ENCODE results near the gene MCC.

The MCC gene

DNA sequence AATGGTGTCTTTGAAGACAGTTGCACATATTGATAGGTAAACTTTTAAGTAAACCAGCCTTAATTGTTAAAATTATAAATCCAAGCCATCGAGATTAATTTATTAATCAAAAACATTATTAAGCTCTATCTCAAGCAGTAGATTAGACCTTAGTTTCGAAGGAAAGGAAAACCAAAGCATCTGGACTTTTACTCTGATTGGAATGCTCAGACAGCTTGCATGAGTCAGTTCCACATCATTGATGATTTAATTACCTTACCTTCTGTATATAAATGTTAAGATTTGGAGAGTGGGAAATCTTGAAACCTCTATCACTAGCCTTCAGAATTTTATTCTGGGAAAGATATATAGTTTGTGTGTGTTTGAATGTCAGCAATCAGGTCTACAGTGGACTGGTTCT, 487.8 kb downstream of the MCC start:
- DNase-seq, result no peak

DNA sequence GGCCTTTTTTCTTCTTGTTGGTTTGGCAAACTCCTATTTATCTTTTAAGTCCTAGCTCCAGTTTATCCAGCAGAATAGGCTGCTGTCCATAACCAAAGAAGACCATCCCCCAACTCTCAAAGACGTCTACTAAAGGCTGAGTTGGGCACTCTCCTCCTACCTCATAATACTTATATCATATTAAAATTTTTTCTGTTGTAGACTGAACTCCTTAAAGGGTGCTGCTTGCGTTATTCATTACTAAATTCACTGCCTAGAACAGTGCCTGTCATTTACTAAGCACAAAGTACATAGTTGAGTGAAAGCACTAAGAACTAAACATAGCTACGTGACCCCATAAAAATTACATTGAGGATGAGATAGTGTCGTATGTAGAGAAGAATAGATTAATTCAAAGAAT, 490.0 kb downstream of the MCC start:
- no peak for DNase-seq

DNA sequence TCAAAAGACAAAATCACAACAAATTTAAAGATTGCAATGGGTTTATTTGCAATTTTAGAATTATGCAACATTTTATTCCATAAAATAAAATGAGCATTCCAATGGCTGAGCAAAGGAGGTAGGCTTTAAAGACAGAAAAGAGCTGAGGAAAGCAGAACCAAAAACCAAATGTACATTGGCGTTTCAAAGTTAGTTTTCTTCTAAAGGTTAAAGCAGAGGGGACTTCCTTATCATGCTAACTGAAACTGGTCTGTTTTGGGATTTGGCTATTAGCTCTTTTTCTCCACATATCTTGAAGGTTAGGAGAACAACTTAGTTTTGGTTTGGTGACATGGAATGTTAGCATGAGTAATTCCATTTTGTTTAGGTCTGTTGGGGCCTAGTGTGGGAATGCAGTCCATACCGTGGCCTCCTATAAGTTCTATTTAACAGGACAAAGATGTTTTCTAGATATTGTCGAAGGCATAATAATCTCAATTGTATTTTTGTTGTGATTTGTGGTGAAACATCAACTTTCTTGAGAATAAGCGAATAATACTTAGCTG, 491.4 kb downstream of the MCC start:
- no peak for DNase-seq

DNA sequence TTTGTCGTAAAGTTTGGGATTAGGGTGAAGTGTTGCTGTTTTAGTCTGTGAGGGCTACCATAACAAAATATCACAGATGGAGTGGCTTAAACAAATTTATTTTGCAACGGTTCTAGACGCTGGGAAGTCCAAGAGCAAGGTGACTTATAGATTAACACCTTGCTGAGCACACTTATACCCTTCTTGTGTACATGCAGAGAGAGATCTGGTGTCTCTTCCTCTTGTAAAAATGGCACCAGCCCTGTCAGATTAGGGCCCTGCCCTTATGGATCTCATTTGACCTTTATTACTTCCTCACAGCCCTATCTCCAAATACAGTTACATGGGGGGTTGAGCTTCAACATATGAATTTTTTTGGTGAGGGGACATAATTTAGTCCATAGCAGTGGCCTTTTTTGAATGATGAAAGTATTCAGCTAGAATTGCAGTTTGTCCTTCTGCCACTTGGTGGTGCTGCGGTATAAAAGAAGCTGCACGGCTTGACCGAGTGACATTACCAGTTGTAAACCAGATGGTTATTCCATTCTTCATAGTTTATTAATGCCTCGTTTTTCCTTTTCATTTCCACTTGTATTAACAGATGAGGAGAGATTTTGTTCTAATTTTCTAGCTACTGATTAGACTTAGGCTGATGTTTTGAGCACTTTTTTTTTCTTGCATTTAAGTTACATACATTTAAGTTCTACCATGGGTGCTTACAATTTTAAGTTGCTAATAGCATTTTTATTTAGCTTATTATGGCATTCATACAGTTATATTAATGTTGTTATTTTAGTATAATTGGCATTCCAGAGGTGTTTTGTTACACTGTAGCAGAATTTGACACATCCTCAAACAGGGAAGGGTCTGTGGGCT, 492.3 kb downstream of the MCC start:
- DNase-seq, result peak; percentile 36

DNA sequence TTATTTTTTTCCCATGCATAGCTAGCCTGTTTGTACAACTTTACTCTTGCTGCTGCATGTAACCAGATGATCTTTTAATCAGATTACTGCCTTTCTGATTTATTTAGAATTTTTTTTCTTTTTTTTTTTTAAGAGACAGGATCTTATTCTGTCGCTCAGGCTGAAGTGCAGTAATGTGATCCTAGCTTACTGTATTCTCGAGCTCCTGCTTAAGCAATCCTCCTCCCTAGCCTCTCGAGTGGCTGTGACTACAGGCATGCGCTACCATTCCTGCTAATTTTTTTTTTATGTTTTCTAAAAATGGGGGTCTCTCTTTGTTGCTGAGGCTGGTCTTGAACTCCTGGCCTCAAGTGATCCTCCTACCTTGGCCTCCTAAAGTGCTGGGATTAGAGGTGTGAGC, 502.0 kb downstream of the MCC start:
- no peak for DNase-seq

DNA sequence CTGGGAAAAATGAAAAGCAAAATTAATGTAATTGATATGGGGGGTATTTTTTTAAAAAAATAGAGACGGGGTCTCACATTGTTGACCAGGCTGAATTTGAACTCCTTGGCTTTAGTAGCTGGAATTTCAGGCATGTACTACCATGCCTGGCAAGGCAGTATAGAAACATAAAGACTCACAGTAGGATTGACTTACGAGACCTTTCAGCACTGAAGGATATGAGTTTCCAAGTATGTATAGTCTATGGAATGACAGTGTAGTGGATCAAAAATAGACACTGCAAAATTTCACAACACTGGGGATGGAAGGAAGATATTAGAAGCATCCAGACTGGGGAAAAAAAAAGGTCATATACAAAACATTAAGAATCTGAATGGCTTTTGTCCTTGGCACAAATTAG, 504.9 kb downstream of the MCC start:
- DNase-seq, result no peak

DNA sequence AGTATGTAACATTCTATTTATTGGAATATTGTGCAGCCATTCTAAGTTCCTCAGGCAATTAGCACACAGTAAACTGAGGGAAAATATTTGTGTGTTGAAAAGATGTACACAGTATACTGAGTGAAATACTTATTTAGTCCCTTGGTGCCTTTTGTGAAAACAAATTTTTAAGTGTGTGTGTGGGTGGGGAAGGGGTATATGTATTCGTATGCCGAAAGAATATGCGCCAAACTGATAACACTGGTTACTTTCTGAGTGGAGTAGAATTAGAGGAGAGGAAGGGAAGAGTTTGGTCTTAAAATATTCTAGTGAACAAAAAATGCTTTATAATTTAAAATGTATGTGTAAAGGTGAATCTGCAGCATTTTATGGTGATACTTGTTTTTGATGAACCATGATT, 508.5 kb downstream of the MCC start:
- no peak for DNase-seq

DNA sequence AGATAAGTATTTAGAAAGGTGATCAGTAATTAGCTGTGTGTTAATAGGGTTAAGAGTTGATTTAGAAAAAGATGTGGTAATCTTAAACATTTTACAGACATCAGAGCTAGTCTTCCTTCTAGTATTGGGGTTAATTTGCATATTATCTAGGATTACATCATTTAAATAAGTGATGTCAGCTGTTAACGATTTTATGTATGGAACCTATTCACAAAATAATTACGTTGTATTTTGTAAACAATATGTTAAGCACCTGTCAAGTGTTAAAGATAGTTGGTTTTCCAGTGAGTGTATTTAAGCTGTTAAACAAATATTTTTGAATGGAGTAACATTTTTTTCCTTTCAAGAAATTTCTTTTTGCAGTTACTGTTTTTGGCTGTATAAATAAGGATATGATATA, 509.4 kb downstream of the MCC start:
- DNase-seq, result no peak

DNA sequence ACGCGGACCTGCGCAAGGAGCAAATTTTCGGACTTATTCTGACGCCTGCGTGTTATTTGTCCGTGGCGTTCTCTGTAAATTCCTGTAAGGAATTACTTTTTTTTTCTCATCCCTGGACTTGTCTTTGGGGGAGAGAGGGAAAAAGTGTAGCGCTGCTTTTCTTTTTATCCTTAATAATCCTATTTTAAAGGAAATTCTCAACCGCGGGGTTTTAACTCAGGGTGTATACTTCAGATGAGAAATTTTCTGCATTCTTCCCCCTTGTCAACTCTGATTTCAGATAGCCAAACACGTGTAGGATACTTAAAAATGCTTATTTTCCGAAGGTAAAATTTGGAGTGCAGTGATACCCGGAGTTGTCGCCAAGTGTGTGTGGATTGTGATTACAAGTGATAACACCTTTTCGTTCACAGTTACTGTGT, 510.8 kb downstream of the MCC start:
- no peak for DNase-seq

DNA sequence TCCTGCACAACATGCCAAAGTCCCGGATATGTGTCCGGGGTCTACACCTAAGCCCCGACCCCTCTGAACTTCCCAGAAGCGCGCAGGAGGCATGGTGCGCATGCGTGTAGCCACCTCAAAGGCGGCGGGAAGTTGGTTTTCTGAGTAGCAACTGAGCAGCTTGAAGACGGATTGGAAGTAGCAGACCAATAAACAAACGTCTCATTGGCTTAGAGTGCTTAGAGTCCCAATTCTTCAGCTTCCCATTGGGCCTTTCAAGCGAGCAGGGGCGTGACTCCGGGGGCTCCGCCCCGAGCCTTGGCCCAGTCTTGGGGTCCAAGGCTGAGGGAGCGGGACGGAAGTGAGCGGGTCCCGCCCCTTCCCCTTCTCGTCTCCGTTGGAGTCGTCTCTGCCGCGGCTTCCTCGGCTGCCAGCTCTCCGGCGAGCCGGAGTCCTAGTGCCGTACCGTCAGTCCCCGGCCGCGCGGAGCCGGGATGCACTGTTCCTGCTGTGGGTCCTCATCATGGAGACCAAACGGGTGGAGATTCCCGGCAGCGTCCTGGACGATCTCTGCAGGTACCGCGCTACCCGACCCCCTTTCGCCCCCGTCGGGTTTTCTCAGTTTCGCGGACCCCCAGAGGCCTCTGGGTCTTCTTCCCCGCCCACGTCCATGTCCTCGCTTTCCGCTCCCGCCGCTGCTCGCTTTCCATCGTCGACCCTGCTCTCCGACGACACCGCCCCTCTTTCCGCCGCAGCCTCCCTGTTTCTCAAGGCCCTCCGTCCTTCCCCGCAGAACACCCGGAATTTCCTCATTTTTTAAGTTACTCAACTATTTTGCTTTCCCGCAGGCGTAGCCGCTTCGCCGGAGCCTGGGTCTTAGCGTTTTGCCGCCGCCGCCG, 511.6 kb downstream of the MCC start, which contains the start of gene DCP2:
Gene DCP2 (plus strand): TSS at position 367 of the 878 bp plus-strand sequence. CDS start 136 bp downstream, at position 503.
- peak; percentile 96 for DNase-seq

DNA sequence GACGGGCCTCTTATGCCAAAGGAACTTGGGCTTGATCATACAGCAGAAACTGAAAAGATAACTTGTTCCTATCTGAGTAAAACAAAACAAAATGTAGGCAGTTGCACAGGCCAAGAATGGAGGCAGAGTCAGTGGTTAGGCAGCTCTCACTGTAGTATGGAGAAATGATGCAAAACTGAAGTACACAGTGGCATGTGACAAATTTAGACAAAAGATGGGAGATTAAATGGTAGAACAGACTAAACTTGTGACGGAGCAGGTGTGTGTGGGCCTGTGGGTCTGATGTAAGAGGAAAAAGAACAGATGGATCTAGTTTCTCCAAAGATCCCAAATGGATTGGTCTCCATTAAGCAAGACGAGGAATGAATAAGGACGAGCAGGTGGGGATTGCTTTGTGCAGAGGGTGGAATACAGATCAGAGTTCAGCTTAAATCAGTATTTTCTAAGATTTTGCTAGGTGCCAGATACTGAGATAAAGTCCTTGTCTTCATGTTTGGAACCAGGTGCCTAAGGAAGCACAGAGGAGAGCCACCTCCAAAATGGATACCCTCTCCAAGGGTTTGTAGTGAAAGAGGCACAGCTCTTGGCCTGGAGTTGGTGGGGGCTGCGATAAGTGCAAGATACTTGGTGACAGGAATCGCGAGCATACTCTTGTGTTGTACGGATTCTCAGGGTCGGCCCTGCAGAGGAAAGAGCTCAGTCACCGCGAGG, 512.4 kb downstream of the MCC start:
- no peak for DNase-seq

DNA sequence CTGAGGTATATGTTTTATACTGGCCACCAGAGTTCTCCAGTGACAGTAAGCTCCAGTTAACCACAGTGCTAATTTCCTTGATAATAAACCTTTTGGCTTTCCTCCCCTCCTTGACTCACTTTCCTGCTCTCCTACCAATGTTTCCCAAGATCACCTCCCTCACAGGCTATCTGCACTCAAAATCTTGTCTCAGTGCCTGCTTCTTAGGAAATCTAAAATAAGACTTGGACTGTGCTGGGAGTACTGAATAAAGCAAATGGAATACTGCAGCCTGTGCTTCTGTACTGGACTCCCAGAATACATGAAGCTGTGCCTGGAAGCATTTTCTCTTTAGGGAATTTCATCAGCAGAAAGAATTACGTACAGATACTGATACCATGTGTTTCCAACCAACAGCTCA, 513.4 kb downstream of the MCC start:
- DNase-seq, result no peak

DNA sequence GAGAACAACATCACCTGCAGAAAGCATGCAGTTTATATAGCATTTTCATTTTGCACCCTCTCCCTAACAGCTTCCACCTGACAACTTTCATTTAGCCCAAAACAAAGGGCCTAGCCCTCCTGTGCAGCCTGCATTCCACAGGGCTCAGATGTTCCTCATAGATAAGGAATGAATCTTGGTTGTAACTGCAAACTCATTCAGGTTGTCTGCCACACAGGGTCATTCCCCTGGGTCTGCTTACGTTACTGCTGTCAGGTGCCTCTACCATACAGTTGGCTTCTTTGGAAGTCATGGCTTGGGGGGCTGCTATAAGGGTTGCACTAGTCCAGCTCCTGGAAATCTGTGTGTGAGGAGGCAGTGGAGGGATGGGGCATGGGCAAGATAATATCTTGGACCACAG, 514.3 kb downstream of the MCC start:
- no peak for DNase-seq

DNA sequence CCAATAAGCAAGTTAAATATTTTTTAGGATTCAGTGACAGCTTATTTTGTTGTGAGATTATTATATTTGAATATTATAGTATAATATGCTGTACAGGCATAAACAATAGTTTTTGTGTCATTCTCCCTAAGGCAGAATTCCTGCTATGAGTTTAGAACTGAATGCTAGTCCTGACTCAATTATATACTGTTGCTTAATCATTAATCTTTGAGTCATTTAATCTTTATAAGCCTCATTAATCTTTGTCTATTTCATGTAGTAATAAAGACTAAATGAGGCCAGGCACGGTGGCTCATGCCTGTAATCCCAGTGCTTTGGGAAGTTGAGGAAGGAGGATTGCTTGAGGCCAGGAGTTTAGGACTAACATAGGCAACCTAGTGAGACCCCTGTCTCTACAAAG, 515.2 kb downstream of the MCC start:
- no peak for DNase-seq
